Thyroid gland (tissue), 4 donors: Measurements from ENCODE around the gene PFAS.

Experiments
- CTCF ChIP-seq, 6 experiments: fragments of 200-600 bp in 3 of 6; fragments of 450-650 bp in 3 of 6; sonication (generic) in 3 of 6; IDR thresholded peaks; one replicate each; pipeline ENCODE4 v1.5.1; 2016 to 2019; ENCODE audit warnings: antibody characterized with exemption in 6 of 6, mild to moderate bottlenecking in 2 of 6, inconsistent platforms in 1 of 6, moderate library complexity in 1 of 6
- POLR2A ChIP-seq, 2 donors: fragments of 450-650 bp; IDR thresholded peaks; one replicate each; pipeline ENCODE4 v1.6.1; 2017; ENCODE audit warnings: antibody characterized with exemption in 2 of 2, mild to moderate bottlenecking in 2 of 2, moderate library complexity in 1 of 2

- TF ChIP-seq POLR2A (IDR thresholded peaks at IDR 0.05): no peak
- TF ChIP-seq CTCF (IDR thresholded peaks at IDR 0.05): no peak
Observed at GRCh38 chr17:8243827-8244226, 5.3 kb upstream of the PFAS start.
